G401 (cell line): Measurements from ENCODE around the gene NEGR1. TPM values are rescaled to one million over a fixed set of nuclear protein-coding genes. Genes with fewer than 3 reads are reported as not detected.

ENCODE experiments used
- DNase-seq: peaks from one replicate; pipeline ENCODE4 v3.0.0-alpha.2; 2015; ENCODE audit warnings: low spot score
- in situ Hi-C: cut with HindIII; loops from 2 replicates; pipeline ENCODE4 v1.10.0; 2016; ENCODE audit warnings: low sequenced_read_pairs, mixed read lengths
- total RNA-seq: library from RNA; depleted of rRNA; stranded (reverse); fragments of >200 nt; shearing (Covaris generic); gene quantifications from 2 replicates; pipeline ENCODE4 v1.2.3, GENCODE V29; 2014

Gene NEGR1
- total RNA-seq, 1 experiment from 2014 or later, result 0.03 TPM

- in situ Hi-C loops, result no loop called here
These were observed 783.8 kb downstream of the NEGR1 start for GRCh38 chr1:71498542-71498941.

GRCh38 chr1:71494163-71494562 lies 788.2 kb downstream of the NEGR1 start:
- in situ Hi-C loops, result no loop called here
- DNase-seq, result no peak

More at GRCh38 chr1:71498542-71498941, 783.8 kb downstream of the NEGR1 start:
- DNase-seq, result no peak

GRCh38 chr1:71492298-71493041 lies 789.9 kb downstream of the NEGR1 start:
- in situ Hi-C loops, result no loop called here
- DNase-seq, result no peak

GRCh38 chr1:71490432-71490831 lies 791.9 kb downstream of the NEGR1 start:
- no peak for DNase-seq
- in situ Hi-C loops, result no loop called here

GRCh38 chr1:71488555-71489252 lies 793.6 kb downstream of the NEGR1 start:
- no peak for DNase-seq
- in situ Hi-C loops, result no loop called here

- no peak for DNase-seq
- in situ Hi-C loops, result no loop called here
These were observed 809.0 kb downstream of the NEGR1 start for GRCh38 chr1:71473331-71473730.

- no peak for DNase-seq
- in situ Hi-C loops, result no loop called here
These were observed 817.2 kb downstream of the NEGR1 start for GRCh38 chr1:71465093-71465492.

GRCh38 chr1:71464016-71464415 lies 818.3 kb downstream of the NEGR1 start:
- in situ Hi-C loops, result no loop called here
- DNase-seq, result no peak

- no peak for DNase-seq
- in situ Hi-C loops, result no loop called here
These were observed 819.2 kb downstream of the NEGR1 start for GRCh38 chr1:71463144-71463543.

GRCh38 chr1:71462247-71462646 lies 820.1 kb downstream of the NEGR1 start:
- in situ Hi-C loops, result no loop called here
- no peak for DNase-seq

- no peak for DNase-seq
- in situ Hi-C loops, result no loop called here
These were observed 820.9 kb downstream of the NEGR1 start for GRCh38 chr1:71461416-71461815.

GRCh38 chr1:71448444-71448843 lies 833.9 kb downstream of the NEGR1 start:
- DNase-seq, result no peak
- in situ Hi-C loops, result no loop called here

GRCh38 chr1:71438626-71439025 lies 843.7 kb downstream of the NEGR1 start:
- in situ Hi-C loops, result no loop called here
- DNase-seq, result peak; percentile 65

GRCh38 chr1:71435951-71436350 lies 846.4 kb downstream of the NEGR1 start:
- no peak for DNase-seq
- in situ Hi-C loops, result no loop called here

GRCh38 chr1:71434240-71434639 lies 848.1 kb downstream of the NEGR1 start:
- in situ Hi-C loops, result no loop called here
- DNase-seq, result no peak

- DNase-seq, result peak; percentile 90
- in situ Hi-C loops, result no loop called here
These were observed 854.3 kb downstream of the NEGR1 start for GRCh38 chr1:71428029-71428428.

GRCh38 chr1:71427066-71427465 lies 855.3 kb downstream of the NEGR1 start:
- in situ Hi-C loops, result no loop called here
- peak; percentile 78 for DNase-seq

GRCh38 chr1:71424536-71424935 lies 857.8 kb downstream of the NEGR1 start:
- no peak for DNase-seq
- in situ Hi-C loops, result no loop called here

- in situ Hi-C loops, result no loop called here
- DNase-seq, result no peak
These were observed 860.1 kb downstream of the NEGR1 start for GRCh38 chr1:71422221-71422620.

GRCh38 chr1:71417421-71417820 lies 864.9 kb downstream of the NEGR1 start:
- in situ Hi-C loops, result no loop called here
- no peak for DNase-seq

- in situ Hi-C loops, result no loop called here
- no peak for DNase-seq
These were observed 868.2 kb downstream of the NEGR1 start for GRCh38 chr1:71414179-71414578.
